Measurements from ENCODE around the gene C8B.

C8B gene

DNA sequence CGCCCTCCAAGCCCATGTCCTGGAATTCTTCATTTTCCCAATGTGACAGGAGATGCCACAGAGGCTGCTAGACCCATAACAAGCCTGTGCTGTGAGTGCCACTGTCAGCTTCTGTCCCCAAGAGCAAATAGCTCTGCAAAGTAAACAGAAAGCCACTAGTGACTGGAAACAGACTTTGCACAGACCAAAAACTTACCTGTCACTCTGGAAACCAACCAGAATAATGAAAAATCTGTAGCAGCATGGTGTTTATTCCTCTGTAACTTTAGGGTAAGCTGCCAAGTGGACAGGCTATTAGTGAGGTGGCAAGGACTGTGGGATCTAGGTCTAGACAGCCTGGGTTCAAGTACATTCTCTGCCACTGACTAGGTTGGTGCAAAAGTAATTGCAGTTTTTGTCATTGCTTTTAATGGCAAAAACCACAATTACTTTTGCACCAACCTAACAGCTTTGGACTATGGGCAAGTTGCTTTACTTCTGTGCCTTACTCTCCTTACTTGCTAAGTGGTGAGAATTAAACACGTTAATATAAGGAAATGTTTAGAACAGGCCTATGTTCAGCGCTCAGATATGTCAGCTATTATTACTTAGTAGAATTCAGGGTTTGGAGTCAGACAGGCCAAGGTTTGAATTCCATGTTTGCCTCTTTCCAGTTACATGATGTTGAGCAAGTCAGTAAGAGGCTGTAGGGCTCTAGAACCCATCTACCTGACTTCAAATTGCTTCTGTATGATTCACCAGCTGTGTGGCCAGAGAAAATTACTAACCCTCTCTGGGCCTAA lies at the start of gene C8B:
C8B (minus strand) TSS at position 100 of the 782 bp plus-strand sequence; CDS start at position 33, 67 bp downstream.
- DNase-seq: no peak

DNA sequence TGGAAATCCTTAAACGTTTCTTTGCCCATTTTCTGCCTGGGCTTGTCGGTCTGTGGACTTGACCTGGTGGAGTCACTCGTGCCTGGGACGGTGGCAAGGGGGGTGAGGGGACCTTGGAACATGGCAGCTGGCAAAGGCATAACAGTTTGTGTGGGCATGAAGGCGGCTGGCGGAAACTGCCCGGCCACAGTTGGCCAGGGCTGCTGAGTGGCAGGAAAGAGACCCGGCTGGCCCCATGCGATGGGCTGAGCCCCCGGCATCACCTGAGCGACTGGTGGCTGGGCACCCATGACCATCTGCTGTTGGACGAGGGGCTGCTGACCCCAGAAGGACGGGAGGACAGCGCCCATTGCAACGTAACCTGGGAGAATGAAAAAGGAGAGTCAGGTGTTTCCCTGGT lies 49.3 kb upstream of the C8B start:
- DNase-seq: no peak

DNA sequence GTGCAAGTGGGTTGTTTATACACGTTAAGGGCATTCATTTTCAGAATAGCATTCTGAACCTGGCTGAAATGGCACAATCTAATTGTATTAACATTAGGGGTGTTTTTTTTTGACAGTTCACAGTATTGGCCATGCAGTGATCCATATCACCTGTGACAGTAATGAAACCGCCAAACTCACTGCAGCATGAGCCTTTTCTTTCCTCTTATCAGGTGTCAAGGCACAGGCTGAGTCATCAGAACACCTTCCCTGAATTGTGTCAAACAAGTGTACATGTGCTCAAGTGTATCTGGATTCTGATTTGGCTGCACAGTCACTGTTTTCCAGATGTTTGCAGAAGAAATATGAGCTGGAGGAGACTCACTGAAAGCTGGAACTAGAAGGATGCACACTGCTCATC lies 47.7 kb upstream of the C8B start:
- peak; percentile 21 for DNase-seq

DNA sequence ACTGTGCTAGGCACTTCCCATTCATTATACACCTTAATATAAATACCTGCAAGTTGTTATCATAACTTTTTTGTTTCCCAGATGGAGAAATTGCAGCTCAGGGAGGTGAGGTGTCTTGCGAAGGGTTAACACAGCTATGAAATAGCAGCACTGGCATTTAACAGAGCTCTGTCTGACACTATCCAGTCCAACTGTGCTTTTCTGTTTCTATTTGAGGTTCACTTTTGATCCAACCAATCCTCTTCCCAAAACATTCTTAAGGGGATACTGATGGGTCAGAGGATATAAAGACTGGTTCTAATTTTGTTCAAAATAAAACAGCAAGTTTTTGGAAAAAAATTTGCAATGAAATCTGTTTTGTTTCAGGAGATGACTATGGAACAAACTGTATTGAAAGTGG lies 46.5 kb upstream of the C8B start:
- no peak for DNase-seq

DNA sequence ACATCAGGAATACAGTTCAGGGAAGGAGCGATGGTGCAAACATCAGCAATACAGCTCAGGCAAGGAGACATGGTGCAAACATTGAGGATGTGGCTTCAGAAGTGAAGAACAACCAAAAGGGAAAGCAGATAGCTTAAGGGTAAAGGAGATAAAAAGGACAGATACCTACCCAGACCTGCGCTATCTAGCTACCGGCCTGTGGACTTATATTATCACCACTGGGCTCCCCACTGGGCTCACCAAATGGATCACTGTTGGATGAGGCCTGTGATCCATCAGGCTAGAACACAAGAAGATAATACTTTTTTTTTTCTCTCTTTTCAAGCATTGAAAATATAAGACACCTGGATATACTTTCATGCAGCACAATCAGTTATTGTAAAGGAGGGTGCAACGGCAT lies 44.7 kb upstream of the C8B start:
- DNase-seq: no peak

DNA sequence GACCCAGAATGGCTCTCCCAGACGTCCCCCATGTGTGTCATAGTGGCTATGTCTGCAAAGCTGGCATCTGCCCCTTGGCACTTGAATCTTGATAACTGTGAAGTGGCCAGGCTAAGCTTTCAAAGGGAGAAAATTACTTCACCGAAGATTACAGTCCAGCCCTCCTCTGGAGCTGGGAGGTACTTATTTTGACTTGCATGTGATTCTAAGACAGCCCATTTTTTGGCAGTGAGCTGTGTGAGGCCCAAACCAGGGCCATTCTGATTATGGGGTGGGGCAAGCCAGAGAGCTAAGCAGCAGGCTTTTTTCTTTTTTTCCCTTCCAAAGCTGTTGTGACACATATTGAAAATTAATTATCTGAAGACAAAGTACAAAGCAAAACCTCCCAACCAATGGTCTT lies 42.1 kb upstream of the C8B start:
- no peak for DNase-seq

DNA sequence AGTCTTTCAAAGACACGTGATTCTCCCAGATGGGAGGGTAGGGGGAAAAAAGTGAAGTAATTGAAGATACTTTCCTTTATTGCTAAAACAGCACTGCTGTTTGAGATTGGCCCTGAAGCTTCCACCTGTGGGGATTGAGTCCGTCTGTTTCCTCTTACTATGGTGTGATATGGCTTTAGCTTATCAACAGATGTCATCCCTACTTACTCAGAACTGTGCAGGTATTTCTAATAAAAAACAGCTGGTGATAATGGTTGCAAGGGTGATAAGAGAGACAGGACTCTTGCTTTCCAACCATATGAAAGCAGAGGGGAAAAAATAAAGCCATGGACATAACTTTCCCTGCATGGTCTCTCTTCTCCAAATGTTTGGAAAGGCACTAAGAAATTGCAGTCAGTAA lies 41.7 kb upstream of the C8B start:
- peak; percentile 34 for DNase-seq

DNA sequence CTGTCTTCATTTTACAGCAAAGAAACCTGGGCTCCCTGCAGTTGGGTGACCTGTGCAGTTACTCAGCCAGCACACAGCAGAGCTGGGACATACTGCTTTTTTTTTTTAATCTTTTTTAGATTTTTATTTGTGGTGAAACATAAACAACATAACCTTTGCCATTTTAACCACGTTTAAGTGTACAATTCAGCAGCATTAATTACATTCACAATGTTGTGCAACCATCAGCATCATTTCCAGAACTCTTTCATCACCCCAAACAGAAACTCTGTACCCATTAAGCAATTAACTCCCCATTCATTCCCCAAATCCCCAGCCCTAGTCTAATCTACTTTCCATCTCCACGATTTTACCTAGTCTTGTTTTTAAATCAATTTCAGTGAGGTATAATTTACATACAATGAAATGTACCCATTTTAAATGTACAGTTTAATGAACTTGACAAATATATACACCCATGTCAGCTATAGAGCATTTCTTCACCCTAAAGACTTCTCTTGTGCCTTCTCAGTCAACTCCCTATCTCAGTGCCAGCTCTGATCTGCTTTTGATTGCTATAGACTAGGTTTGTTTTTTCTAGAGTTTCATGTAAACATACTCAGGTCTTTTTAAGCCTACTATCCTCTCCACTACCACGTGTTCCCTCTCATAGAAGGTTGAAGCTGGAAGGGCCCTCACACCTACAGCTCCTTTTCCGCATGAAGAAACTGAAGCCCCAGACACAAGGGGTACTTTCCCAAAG lies 37.8 kb upstream of the C8B start:
- no peak for DNase-seq

DNA sequence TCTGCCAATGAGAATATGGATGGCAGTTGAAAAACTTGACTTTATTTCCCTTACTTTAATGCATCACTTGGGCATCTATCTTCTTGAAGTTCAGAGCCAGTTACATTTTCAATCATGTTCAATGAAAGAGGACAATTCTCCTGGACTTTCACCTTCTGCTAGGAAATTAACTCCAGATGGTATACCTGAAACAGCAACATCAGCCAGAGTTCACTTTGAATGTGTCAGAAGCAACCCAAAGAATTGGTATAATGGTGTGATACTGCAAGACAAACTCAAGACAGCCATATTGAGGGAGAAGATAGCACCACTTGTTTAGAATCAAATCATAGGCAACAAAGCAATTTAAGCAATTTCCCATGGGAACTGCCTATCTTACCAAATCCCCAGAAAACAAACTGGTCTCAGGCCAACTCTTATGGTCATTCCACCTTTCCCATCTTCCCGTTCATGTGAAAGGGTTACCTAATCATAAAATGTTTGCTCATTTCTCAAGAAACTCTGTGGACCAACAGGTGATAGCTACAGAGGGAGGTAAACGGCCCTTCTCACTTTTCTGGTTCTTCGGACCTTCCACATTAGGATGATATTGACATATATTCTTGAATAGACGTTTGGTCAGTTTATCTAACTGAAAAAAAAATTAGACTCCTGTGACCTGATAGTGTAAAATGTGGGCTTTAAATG lies 29.7 kb upstream of the C8B start:
- no peak for DNase-seq

DNA sequence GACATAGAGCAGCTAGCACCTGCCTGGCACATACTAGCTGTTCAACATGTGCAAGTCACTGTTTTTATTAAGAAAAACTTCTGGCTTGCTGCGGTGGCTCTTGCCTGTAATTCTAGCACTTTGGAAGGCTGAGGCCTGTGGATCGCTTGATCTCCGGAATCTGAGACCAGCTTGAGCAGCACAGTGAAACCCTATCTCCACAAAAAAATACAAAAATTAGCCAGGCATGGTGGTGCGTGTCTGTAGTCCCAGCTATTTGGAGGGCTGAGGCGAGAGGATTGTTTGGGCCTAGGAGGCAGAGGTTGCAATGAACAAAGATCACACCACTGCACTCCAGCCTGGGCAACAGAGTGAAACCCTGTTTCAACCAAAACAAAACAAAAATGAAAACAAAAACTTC lies 27.7 kb upstream of the C8B start:
- DNase-seq: peak; percentile 35

DNA sequence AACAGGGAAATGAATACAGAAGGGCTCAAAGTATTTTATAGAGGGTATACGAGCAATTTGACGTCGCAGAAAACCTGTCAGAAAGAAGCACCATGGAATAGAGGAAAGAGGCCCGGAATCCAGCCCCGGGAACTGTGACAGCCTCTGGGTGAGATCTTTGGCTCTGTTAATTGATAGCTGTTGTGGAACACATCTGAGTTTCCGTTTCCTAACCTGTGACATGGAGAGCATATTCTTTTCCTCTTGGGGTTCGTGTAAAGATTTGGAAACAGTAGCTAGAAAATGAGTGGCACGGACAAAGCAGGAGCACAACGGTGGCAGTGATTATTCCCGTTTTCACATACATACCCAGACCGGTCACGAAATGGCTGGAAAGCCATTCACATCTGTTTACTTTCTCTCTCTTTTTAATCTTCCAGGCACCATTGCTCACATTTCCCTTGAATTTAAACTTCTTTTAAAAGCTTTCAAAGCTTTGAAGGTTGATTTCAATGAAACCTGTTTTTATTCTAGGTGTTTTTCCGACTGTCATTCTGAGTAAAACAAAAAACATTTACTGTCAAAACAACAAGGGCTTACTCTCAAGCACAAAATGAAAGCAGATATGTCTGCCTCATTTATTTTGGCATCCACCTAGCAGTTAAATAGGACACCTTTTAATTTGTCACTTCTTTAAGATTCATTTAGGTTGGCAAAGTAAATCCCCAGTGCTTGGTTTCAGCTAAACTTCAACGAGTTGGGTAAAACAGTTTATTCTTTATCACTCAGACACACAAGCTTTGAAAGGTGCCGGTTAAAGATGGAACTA lies 26.7 kb upstream of the C8B start:
- no peak for DNase-seq

DNA sequence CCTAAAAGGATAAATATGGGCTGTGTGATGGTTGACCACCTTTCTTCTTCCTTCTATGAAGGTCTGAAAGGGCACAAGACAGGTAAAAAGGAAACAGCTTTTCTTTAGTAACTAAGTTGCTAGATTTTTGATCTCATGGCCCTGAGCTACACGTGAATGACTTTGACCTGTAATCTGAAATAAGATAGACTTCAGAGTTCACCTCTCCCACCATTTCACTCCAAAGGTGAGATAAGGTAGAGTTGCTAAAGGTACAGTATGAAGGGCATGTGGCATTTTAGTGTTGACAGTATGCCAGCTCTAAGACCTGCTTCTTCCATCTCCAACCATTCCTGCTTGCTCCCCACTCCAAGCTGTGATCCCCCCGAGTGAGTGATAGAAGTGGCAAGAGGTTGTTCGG lies 25.8 kb upstream of the C8B start:
- DNase-seq: no peak

DNA sequence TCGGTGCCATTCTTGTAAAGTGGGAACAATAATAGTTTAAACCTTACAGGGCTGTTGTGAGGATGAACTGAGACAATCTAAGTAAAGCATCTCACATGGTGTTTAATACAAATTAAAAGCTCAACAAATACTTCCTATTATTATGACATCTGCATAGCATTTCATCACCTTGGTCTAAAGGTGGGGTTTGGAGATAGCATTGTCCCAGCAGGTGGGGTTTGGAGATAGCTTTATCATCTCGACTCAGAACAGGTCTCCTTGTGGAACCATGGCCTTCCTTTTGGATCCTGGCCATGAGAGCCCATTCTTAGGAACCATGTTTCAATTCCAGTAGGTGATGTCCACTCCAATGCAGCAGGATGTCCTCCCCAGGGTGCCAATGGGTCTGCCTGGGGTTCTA lies 20.6 kb upstream of the C8B start:
- no peak for DNase-seq

DNA sequence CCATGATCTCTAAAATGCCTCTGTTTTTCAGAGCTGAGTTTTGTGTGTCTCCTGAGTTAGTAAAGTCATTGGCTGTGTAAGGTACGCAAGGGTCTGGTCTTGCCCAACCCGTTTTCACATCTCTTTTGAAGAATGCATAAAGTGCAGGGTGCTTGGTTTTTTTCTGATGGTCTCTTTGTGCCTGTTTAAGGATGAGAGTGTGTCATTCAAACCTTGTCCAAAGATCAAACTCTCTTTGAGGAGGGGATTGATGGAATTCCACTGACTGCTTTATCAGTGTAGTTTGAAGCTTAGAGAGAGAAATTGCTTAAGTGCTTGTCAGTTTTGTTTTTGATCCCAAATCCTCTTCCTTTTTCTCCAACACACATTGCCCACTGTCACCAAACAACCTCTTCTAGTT lies 20.0 kb upstream of the C8B start:
- no peak for DNase-seq

DNA sequence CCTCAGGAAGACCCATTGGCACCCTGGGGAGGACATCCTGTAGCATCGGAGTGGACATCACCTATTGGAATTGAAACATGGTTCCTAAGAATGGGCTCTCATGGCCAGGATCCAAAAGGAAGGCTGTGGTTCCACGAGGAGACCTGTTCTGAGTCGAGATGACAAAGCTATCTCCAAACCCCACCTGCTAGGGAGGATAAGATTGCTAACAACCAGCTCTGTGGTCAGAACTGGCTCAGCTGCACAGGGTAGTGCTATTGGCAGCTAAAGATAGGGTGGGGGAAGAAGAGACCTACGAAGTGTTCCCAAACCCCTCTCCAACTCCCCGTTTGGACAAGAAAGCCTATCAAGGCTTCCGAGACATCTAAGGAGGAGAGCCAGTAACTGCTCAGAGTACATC lies 17.7 kb upstream of the C8B start:
- no peak for DNase-seq

DNA sequence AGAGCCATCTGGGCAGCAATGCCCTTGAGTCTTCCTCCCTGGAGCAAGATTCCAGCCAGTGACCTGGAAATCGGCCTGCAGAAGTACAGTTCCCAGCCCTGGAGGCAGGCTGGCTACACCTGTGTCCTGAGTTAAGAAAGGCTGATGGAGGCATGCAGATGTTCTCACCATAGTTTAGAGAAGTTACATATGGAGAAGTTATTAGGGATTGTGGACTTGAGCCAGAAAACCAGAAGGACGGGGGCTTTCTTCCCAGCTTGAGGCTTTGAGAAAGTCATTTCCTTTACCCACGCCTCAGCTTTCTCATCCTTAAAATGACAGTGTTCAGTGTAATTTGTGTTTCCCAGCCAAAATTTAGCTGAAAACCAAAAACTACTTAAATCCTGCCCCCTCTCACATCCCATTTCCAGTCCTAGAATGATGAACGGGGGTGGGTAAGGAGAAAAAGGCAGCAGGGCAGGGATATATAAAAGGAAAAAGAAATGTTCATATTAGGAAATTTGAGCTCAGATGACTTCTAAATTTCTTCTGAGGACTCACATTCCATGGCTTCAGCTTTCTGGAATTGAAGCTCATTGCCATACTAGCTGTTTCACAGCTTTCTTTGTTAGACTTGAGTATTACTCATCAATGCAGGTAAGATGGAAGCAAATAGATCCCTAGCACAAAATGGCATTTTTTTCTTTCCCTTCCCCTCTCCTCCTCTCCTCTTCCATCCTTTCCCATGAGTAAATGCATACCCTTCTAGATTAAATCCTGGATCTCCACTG lies 14.4 kb upstream of the C8B start:
- no peak for DNase-seq

DNA sequence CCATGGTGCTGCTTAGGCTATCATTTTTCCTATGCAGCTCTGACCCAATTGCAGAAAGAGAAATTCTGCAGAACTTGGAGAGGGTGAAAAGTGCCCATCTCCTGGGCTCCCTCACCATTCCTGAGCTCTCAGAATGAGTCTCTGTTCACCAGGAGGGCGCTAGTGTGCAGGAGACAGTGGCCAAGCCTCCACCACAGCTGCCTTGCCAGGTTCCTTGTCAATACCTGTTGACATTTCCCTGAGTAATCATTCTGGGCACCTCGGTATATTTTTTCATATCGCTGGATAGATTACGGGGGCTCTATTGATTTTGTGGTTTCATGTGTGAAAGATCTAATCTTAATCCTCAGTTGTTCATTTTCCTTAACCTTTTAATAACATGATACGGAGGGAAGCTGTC lies 13.0 kb upstream of the C8B start:
- no peak for DNase-seq

DNA sequence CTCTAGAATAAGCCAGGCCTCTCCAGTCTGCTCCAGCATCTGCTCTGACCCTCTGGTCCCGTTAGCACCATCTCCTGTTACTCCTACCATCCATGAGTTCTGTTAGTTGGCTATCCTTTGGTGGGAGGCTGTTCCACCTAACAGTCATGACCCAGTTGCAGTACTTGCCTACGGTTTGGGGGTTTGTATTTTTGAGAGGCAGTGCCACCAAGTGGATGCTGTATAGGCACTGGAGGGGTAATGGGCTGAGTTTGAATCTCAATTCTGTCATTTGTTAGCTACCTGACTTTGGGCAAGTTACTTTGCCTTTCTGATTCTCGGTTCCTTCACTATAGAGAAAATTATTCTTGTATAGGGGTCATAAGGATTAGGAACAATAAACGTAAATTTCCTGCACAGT lies 12.1 kb upstream of the C8B start:
- DNase-seq: no peak

DNA sequence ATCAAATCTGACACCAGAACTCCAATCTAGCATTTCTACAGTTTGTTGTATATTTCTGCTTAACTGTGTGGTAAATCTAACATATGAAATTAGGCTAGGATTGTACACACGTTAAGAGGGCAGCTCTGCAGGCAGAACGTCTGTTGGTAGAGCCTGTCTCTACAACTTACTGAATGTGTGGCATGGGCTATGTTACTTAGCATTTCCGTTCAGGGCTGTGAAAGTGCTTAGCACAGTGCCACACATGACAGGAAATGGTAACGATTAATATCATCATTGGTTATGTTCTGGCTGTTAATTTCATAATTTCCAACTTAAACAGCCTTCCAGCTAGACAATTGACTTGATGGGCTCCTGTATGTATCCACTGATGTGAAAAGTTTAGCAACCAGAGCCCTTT lies 9.6 kb upstream of the C8B start:
- no peak for DNase-seq

DNA sequence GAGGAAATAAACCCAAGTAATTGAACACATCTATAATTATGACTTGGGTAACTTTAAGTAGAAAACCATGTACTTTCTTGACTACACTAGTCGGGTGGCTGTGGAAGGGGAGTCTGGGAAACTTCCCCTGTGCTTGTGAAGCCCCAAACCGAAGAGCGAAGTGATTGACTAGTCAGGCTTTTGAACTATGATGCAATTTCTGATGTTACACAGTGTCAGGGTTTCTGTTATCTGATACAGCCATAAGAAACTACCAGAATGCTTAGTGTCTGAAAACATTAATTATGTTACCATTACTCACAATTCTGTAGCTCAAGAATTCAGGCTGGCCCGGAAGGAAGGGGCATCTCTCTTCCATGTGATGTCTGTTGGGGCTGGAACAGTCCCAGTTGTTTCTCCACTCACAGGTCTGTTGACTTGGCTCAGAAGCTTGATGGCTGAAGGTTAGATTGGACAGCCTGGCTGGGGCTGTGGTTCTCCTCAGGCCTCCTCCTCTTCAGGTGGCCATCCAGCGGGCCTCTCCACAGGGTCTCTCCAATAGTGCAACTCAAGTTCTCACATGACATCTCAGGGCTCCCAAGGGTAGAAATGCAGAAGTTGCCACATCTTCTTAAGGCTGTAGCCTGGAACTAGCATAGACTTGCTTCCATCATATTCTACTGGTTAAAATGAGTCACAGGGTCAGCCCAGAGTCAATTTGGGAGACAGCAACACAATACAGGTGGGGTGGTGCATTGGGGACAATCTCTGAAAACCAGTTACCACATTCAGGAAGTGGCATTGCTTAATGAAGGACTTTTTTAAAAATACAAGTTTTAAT lies 8.3 kb upstream of the C8B start:
- DNase-seq: no peak

DNA sequence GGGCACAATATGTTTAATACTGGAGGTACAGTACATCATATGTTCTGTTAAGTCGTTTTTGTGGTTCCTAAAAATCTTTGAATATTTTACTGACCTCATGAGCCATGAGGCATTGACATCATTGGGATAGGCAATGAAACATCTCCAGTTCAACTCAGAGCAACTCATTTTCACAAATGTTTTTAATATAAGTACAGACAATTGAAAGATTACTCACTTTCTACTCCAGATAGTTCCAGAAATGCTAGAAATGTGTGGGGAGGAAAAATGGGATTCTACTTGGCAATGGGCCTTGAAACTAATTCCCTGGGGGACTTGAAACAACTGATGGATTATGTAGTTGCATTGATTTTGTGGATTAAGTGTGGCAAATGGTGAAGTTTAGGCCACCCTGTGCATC lies 7.2 kb upstream of the C8B start:
- DNase-seq: no peak

DNA sequence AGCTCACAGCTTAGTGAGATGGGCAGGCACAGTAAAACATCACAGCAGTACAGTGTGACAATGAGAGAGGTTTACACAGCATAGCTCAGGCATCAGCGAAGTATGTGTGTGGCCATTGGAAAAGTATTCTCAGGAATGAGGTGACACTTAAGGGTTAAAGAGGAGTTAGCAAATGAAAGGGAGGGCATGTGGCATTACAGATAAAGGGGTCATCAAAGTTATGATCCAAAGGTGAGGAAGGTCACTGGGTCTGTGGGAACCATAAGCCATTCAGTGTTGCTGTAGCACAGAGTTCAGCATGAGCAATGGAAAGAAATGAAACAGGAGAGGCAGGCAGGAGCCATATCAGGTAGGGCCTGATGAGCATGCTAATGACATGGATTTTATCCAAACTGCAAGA lies 4.5 kb upstream of the C8B start:
- no peak for DNase-seq

Data from NCI-H2171 (cell line).